CD4-positive, alpha-beta T cell treated with Interleukin-2 at 100 ng/mL for 4 hours (primary cell): ENCODE data around the gene FPR1.

Experiments
- DNase-seq: peaks from one replicate; pipeline ENCODE4 v3.0.0-alpha.2; 2020; ENCODE audit warnings: low spot score

The FPR1 gene

GRCh38 chr19:51751655-51752054 is at the start of gene FPR1:
Gene FPR1 (minus strand): TSS chr19:51751878. CDS start chr19:51746994, 4,884 bp downstream.
- DNase-seq: no peak

GRCh38 chr19:51800473-51801244 is 49.0 kb upstream of the FPR1 start:
- no peak for DNase-seq

GRCh38 chr19:51799774-51800472 is 48.2 kb upstream of the FPR1 start:
- DNase-seq: no peak

GRCh38 chr19:51799034-51799773 is 47.5 kb upstream of the FPR1 start:
- DNase-seq: no peak

GRCh38 chr19:51798062-51798461 is 46.4 kb upstream of the FPR1 start:
- DNase-seq: no peak

GRCh38 chr19:51797480-51797879 is 45.8 kb upstream of the FPR1 start:
- no peak for DNase-seq

GRCh38 chr19:51796195-51796679 is 44.6 kb upstream of the FPR1 start:
- DNase-seq: no peak

GRCh38 chr19:51794885-51795490 is 43.3 kb upstream of the FPR1 start, which contains the start of gene FPR3:
Gene FPR3 (plus strand): TSS chr19:51795157. CDS start chr19:51823749, 28,592 bp downstream.
- no peak for DNase-seq

- no peak for DNase-seq
Observed at GRCh38 chr19:51793994-51794393, 42.3 kb upstream of the FPR1 start.

- DNase-seq: no peak
Observed at GRCh38 chr19:51792932-51793331, 41.3 kb upstream of the FPR1 start.

- DNase-seq: no peak
Observed at GRCh38 chr19:51789061-51789795, 37.5 kb upstream of the FPR1 start.

- no peak for DNase-seq
Observed at GRCh38 chr19:51788029-51788428, 36.4 kb upstream of the FPR1 start.

GRCh38 chr19:51786646-51787494 is 35.2 kb upstream of the FPR1 start:
- no peak for DNase-seq

GRCh38 chr19:51784922-51785690 is 33.4 kb upstream of the FPR1 start:
- DNase-seq: peak; percentile 18

- no peak for DNase-seq
Observed at GRCh38 chr19:51784109-51784785, 32.6 kb upstream of the FPR1 start.

- no peak for DNase-seq
Observed at GRCh38 chr19:51783372-51783771, 31.7 kb upstream of the FPR1 start.

- no peak for DNase-seq
Observed at GRCh38 chr19:51781999-51782398, 30.3 kb upstream of the FPR1 start.

- no peak for DNase-seq
Observed at GRCh38 chr19:51780270-51780669, 28.6 kb upstream of the FPR1 start.

- DNase-seq: no peak
Observed at GRCh38 chr19:51779703-51780102, 28.0 kb upstream of the FPR1 start.
